Stimulated activated naive B cell treated with anti-CD40 and anti-IgM and Interleukin-4, amounts not matched to agents 10 μg/mL and 1 μg/mL and 100 μg/mL, for 72 hours (primary cell): ENCODE measurements around the gene ENGASE.

Experiments
- ATAC-seq, 2 donors: fragments of 150-1000 bp; cut with Tn5 transposase; replicated peaks; 2 replicates each; pipeline ENCODE4 v1.10.0; 2021; ENCODE audit warnings: moderate library complexity in 1 of 2
- DNase-seq: peaks from one replicate; pipeline ENCODE4 v3.0.0; 2021
- H3K27ac Mint-ChIP-seq: one replicate; pipeline ENCODE4 v1.8.0; 2022; ENCODE audit warnings: mild to moderate bottlenecking, mixed read lengths
- H3K27me3 Mint-ChIP-seq, 2 donors: one replicate each; pipeline ENCODE4 v1.8.0; 2022; ENCODE audit warnings: mixed read lengths in 2 of 2
- H3K36me3 Mint-ChIP-seq, 2 donors: one replicate each; pipeline ENCODE4 v1.8.0; 2022; ENCODE audit warnings: mixed read lengths in 2 of 2, mild to moderate bottlenecking in 1 of 2
- H3K4me1 Mint-ChIP-seq, 2 donors: one replicate each; pipeline ENCODE4 v1.8.0; 2022; ENCODE audit warnings: mixed read lengths in 2 of 2, mild to moderate bottlenecking in 1 of 2
- H3K4me3 Mint-ChIP-seq, 2 donors: one replicate each; pipeline ENCODE4 v1.8.0; 2022; ENCODE audit warnings: mild to moderate bottlenecking in 2 of 2, mixed read lengths in 2 of 2, moderate library complexity in 1 of 2
- H3K9me3 Mint-ChIP-seq, 2 donors: one replicate each; pipeline ENCODE4 v1.8.0; 2022; ENCODE audit warnings: mixed read lengths in 2 of 2, mild to moderate bottlenecking in 1 of 2

ENGASE gene

GRCh38 chr17:79033741-79034501 lies 40.7 kb upstream of the ENGASE start:
- H3K4me3 Mint-ChIP-seq: no peak overlapping the region

GRCh38 chr17:79034931-79035485 lies 39.6 kb upstream of the ENGASE start:
- H3K9me3 Mint-ChIP-seq: no peaks in the 10 kb centered on the region
- DNase-seq: no peak
- H3K27me3 Mint-ChIP-seq: peaks cover 25 to 29% of the 10 kb centered on the region in 2 donors
- no peaks in the 10 kb centered on the region for H3K36me3 Mint-ChIP-seq
- no peak overlapping the region for H3K27ac Mint-ChIP-seq
- no peak for ATAC-seq
- H3K4me1 Mint-ChIP-seq: no peaks in the 10 kb centered on the region
- no peak overlapping the region for H3K4me3 Mint-ChIP-seq

More at GRCh38 chr17:79033741-79034501, 40.7 kb upstream of the ENGASE start:
- Mint-ChIP-seq H3K4me1 (no peaks in the 10 kb centered on the region), H3K36me3 (no peaks in the 10 kb centered on the region), H3K9me3 (no peaks in the 10 kb centered on the region), H3K27me3 (peaks cover 32 to 34% of the 10 kb centered on the region in 2 donors), H3K27ac (no peak overlapping the region)
- ATAC-seq (no peak), DNase-seq (no peak)

GRCh38 chr17:79035686-79036085 lies 38.9 kb upstream of the ENGASE start:
- H3K4me1 Mint-ChIP-seq: no peaks in the 10 kb centered on the region
- no peaks in the 10 kb centered on the region for H3K36me3 Mint-ChIP-seq
- H3K27me3 Mint-ChIP-seq: peaks cover 22 to 24% of the 10 kb centered on the region in 2 donors
- H3K27ac Mint-ChIP-seq: no peak overlapping the region
- H3K9me3 Mint-ChIP-seq: no peaks in the 10 kb centered on the region
- ATAC-seq (no peak), DNase-seq (no peak)
- no peak overlapping the region for H3K4me3 Mint-ChIP-seq

- Mint-ChIP-seq H3K36me3 (no peaks in the 10 kb centered on the region), H3K4me3 (no peak overlapping the region), H3K4me1 (no peaks in the 10 kb centered on the region), H3K27ac (no peak overlapping the region), H3K27me3 (peaks cover 19 to 23% of the 10 kb centered on the region in 2 donors), H3K9me3 (no peaks in the 10 kb centered on the region)
- no peak for ATAC-seq
- no peak for DNase-seq
These were observed 38.4 kb upstream of the ENGASE start for GRCh38 chr17:79036181-79036580.

GRCh38 chr17:79036596-79036995 lies 38.0 kb upstream of the ENGASE start:
- no peak for ATAC-seq
- H3K4me1 Mint-ChIP-seq: no peaks in the 10 kb centered on the region
- no peaks in the 10 kb centered on the region for H3K9me3 Mint-ChIP-seq

GRCh38 chr17:79038545-79039135 lies 36.0 kb upstream of the ENGASE start:
- H3K9me3 Mint-ChIP-seq: no peaks in the 10 kb centered on the region
- peak in 1 of 2 donors; percentile 45 for ATAC-seq
- no peaks in the 10 kb centered on the region for H3K36me3 Mint-ChIP-seq
- peaks cover 13 to 16% of the 10 kb centered on the region in 2 donors for H3K27me3 Mint-ChIP-seq
- peak overlapping the region; percentile 62 for H3K27ac Mint-ChIP-seq
- no peaks in the 10 kb centered on the region for H3K4me1 Mint-ChIP-seq
- no peak for DNase-seq
- no peak overlapping the region for H3K4me3 Mint-ChIP-seq

More at GRCh38 chr17:79036596-79036995, 38.0 kb upstream of the ENGASE start:
- Mint-ChIP-seq H3K27ac (no peak overlapping the region), H3K27me3 (peaks cover 15 to 18% of the 10 kb centered on the region in 2 donors), H3K36me3 (no peaks in the 10 kb centered on the region), H3K4me3 (no peak overlapping the region)
- no peak for DNase-seq

- Mint-ChIP-seq H3K4me1 (no peaks in the 10 kb centered on the region), H3K4me3 (no peak overlapping the region), H3K36me3 (no peaks in the 10 kb centered on the region), H3K27ac (no peak overlapping the region), H3K27me3 (peaks cover 14 to 16% of the 10 kb centered on the region in 2 donors), H3K9me3 (no peaks in the 10 kb centered on the region)
- no peak for ATAC-seq
- no peak for DNase-seq
These were observed 35.5 kb upstream of the ENGASE start for GRCh38 chr17:79039171-79039570.

- no peaks in the 10 kb centered on the region for H3K36me3 Mint-ChIP-seq
- ATAC-seq: no peak
- H3K27me3 Mint-ChIP-seq: peaks cover 20 to 24% of the 10 kb centered on the region in 2 donors
- no peaks in the 10 kb centered on the region for H3K9me3 Mint-ChIP-seq
- no peak overlapping the region for H3K4me3 Mint-ChIP-seq
- DNase-seq: no peak
- H3K27ac Mint-ChIP-seq: no peak overlapping the region
- no peaks in the 10 kb centered on the region for H3K4me1 Mint-ChIP-seq
These were observed 34.7 kb upstream of the ENGASE start for GRCh38 chr17:79039886-79040285.

- no peaks in the 10 kb centered on the region for H3K9me3 Mint-ChIP-seq
- H3K36me3 Mint-ChIP-seq: no peaks in the 10 kb centered on the region
- H3K27me3 Mint-ChIP-seq: peaks cover 32 to 36% of the 10 kb centered on the region in 2 donors
- DNase-seq (no peak), ATAC-seq (no peak)
- no peak overlapping the region for H3K27ac Mint-ChIP-seq
- H3K4me1 Mint-ChIP-seq: peaks cover 0 to 6% of the 10 kb centered on the region in 2 donors
- no peak overlapping the region for H3K4me3 Mint-ChIP-seq
These were observed 33.5 kb upstream of the ENGASE start for GRCh38 chr17:79041041-79041570.

- Mint-ChIP-seq H3K4me3 (no peak overlapping the region), H3K9me3 (no peaks in the 10 kb centered on the region), H3K27ac (no peak overlapping the region), H3K36me3 (no peaks in the 10 kb centered on the region), H3K4me1 (peaks cover 0 to 6% of the 10 kb centered on the region in 2 donors), H3K27me3 (peaks cover 36 to 41% of the 10 kb centered on the region in 2 donors)
- peak in 1 of 2 donors; percentile 24 for ATAC-seq
- no peak for DNase-seq
These were observed 32.8 kb upstream of the ENGASE start for GRCh38 chr17:79041723-79042420.

- no peak overlapping the region for H3K27ac Mint-ChIP-seq
- no peaks in the 10 kb centered on the region for H3K36me3 Mint-ChIP-seq
- peaks cover 0 to 6% of the 10 kb centered on the region in 2 donors for H3K4me1 Mint-ChIP-seq
- DNase-seq: no peak
- H3K4me3 Mint-ChIP-seq: no peak overlapping the region
- peak; percentile 51 to 76 for ATAC-seq
- H3K9me3 Mint-ChIP-seq: no peaks in the 10 kb centered on the region
- peaks cover 36 to 41% of the 10 kb centered on the region in 2 donors for H3K27me3 Mint-ChIP-seq
These were observed 32.0 kb upstream of the ENGASE start for GRCh38 chr17:79042421-79043190.

GRCh38 chr17:79043191-79043930 lies 31.3 kb upstream of the ENGASE start:
- no peak for ATAC-seq

GRCh38 chr17:79043931-79044320 lies 30.7 kb upstream of the ENGASE start:
- Mint-ChIP-seq H3K36me3 (no peaks in the 10 kb centered on the region), H3K4me3 (no peak overlapping the region), H3K27me3 (peaks cover 36 to 40% of the 10 kb centered on the region in 2 donors), H3K27ac (no peak overlapping the region), H3K4me1 (peaks cover 0 to 6% of the 10 kb centered on the region in 2 donors), H3K9me3 (no peaks in the 10 kb centered on the region)
- DNase-seq: no peak
- no peak for ATAC-seq

More at GRCh38 chr17:79043191-79043930, 31.3 kb upstream of the ENGASE start:
- DNase-seq: no peak
- Mint-ChIP-seq H3K27ac (no peak overlapping the region), H3K36me3 (no peaks in the 10 kb centered on the region), H3K9me3 (no peaks in the 10 kb centered on the region), H3K27me3 (peaks cover 36 to 41% of the 10 kb centered on the region in 2 donors), H3K4me3 (no peak overlapping the region), H3K4me1 (peaks cover 0 to 6% of the 10 kb centered on the region in 2 donors)
